Skin epidermis (tissue), 12 donors: ENCODE measurements around the gene ARRB1.

Source experiments
- H3K27ac ChIP-seq, 21 experiments: fragments of 200-600 bp; sonication (generic) in 11 of 21; one replicate each; pipeline ENCODE4 v1.5.0; 2020; ENCODE audit warnings: mild to moderate bottlenecking in 3 of 21, inconsistent platforms in 2 of 21, moderate library complexity in 2 of 21
- H3K4me3 ChIP-seq, 7 experiments: fragments of 200-600 bp; sonication (generic) in 2 of 7; one replicate each; pipeline ENCODE4 v1.5.0; 2020; ENCODE audit warnings: inconsistent platforms in 2 of 7, mild to moderate bottlenecking in 2 of 7, moderate library complexity in 1 of 7

ARRB1 gene

DNA sequence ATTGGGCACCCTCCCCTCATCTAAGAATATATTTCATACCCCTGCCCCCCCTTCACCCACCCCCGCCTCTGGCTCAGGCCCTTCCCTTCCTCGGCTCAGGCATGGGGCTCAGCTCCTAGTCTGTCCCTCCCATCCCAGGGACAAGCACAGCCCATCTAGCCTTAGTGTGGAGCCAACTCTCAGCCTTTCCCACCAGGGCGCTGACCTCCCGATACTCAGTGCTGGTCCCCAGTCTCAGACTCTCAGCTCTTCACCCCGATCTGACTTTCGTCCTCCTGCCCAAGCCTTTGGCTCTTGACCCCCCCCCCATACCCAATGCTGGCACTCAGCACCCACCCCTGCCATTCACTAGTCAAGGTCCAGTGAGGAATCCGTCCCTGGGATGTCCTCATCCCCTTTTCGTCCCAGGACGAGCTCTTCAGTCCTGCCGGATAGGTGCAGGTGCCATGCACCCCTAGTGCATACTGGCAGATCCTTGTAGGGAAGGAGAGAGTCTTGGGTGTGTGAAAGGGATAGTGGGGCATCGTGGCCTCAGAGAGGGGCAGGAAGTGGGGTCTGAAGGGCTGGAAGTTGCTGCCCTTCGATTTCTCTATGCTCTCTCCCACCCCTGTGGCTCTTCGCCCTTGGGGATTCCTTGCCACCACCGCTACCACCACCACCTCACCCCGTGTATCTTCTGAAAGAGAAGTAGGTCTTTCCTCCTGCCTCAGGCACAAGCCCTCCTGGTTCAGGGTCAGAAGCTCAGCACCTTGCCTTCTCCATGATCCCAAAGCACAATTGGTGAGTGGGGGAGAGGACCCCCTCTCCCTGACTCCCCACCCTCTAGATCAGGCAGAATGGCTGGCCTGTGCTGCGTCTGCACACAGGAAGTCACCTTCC lies 108.5 kb downstream of the ARRB1 start:
- Histone ChIP-seq H3K27ac (no peak overlapping the region), H3K4me3 (no peak overlapping the region)

DNA sequence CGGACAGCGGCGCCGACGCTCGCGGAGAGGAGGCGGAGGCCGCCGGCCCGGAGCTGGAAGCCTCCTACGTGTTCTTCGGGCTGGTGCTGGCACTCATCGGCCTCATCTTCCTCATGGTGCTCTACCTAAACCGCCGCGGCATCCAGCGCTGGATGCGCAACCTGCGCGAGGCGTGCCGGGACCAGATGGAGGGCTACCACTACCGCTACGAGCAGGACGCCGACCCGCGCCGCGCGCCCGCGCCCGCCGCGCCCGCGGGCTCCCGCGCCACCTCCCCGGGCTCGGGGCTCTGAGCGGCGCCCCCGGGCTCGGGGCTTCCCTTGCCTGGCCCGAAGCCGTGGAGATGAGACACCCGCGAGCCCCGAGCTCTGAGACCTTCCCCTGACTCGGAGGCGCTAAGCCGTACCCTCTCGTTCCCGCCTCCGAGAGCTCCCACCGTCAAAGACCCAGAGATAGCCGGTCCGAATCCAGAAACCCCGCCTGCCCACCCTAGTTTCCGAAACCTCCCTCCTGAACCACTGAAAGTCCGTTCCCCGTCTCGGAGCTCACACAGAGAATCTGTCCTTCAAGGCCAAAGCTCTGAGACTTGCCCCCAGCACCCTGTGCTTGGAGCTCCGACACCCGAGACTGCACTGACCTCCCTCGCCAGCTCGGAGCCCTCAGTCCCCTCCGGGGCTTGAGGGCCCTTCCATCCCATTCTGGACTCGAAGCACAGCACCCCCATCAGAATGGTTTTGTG lies 109.4 kb downstream of the ARRB1 start:
- no peak overlapping the region for H3K27ac ChIP-seq
- H3K4me3 ChIP-seq, result peak overlapping the region in 5 of 7 experiments; percentile 20 to 52 (median 33)

DNA sequence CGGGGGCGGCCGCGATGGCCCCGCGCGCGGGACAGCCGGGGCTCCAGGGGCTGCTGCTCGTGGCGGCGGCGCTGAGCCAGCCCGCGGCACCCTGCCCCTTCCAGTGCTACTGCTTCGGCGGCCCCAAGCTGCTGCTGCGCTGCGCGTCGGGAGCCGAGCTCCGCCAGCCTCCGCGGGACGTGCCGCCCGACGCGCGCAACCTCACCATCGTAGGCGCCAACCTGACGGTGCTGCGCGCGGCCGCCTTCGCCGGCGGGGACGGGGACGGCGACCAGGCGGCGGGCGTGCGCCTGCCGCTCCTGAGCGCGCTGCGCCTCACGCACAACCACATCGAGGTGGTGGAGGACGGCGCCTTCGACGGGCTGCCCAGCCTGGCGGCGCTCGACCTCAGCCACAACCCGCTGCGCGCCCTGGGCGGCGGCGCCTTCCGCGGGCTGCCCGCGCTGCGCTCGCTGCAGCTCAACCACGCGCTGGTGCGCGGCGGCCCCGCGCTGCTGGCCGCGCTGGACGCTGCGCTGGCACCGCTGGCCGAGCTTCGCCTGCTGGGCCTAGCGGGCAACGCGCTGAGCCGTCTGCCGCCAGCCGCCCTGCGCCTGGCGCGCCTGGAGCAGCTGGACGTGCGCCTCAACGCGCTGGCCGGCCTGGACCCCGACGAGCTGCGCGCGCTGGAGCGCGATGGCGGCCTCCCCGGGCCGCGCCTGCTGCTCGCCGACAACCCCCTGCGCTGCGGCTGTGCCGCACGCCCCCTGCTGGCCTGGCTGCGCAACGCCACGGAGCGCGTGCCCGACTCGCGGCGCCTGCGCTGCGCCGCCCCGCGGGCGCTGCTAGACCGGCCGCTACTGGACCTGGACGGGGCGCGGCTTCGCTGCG lies 110.2 kb downstream of the ARRB1 start:
- H3K27ac ChIP-seq, result no peak overlapping the region
- H3K4me3 ChIP-seq, result peak overlapping the region; percentile 1 to 52 (median 33)

DNA sequence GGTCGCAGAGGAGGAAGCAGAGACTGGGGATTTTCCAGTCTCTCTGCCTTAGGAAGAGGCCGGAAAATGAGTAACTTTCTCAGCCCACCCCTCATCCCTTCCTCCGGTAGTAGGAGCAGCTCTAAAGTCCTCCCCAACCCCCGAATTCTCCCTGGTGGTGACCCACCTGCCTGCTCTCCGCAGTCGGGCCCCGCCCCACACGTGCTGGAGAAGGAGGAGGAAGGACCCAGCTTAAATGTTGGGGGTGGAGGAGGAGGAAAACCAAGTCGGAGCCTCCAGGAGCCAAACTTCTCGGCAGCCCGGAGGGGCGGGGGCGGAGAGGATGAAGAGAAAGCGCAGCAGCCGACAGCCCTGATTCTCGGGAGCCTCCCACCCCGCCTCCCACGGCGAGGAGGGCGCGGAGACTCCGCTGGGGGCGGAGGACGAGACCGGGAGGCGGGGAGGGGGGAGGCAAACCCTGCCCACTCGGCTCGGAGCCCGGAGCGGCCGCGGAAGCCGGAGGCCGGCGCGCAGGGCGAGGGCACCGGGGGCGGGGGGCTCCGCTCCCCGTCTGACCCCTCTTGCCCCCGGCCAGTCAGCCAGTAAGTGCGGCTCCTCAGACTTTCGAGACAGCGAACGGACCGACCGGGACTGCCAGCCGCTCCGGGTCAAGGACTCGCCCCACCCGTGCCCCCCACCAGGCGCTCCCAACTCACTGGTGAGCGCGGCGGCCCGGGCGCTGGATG lies 111.0 kb downstream of the ARRB1 start, which contains the start of gene TPBGL:
TSS of gene TPBGL (plus strand) at position 464 of the 725 bp plus-strand sequence. CDS start 276 bp downstream, outside the sequence.
- Histone ChIP-seq H3K27ac (no peak within 1 kb of the TSS), H3K4me3 (peak within 1 kb of the TSS; percentile 1 to 52 (median 33))

DNA sequence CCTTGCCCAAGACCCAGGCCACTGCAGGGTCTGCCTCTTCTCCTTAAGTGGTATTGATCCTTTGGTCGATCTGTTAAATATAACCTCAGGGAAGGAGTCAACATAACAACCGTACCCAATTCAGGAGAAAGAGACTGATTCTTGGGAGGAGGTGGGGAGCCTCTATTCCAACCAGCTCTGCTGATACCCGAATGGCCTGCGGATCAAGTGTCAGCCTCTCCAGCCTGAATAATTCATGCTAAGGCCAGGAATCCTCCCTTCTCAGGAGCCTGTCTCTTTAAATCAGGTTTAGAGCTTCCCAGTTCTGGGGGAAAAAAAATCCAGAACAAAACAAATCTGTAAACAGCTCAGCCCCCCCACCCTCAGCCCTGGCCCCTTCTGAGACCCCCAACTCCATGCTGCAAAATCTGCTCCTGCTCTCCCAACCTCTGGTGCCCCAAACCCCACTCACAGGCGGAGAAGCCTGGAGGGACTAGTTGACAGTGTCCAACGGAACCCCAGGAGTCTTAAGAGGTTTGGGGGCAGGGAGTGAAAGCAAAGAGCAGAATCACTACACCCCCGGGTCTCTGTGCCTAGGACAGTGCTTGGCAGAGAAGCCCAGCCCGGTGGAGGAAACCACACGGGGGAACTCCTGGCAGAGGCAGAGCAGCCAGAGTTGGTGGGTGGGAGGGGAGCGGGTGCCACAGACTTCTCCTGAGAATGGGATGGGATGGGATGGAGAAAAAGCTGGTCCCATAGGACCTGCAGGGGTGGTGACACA lies 111.8 kb downstream of the ARRB1 start:
- H3K4me3 ChIP-seq, result no peak overlapping the region

DNA sequence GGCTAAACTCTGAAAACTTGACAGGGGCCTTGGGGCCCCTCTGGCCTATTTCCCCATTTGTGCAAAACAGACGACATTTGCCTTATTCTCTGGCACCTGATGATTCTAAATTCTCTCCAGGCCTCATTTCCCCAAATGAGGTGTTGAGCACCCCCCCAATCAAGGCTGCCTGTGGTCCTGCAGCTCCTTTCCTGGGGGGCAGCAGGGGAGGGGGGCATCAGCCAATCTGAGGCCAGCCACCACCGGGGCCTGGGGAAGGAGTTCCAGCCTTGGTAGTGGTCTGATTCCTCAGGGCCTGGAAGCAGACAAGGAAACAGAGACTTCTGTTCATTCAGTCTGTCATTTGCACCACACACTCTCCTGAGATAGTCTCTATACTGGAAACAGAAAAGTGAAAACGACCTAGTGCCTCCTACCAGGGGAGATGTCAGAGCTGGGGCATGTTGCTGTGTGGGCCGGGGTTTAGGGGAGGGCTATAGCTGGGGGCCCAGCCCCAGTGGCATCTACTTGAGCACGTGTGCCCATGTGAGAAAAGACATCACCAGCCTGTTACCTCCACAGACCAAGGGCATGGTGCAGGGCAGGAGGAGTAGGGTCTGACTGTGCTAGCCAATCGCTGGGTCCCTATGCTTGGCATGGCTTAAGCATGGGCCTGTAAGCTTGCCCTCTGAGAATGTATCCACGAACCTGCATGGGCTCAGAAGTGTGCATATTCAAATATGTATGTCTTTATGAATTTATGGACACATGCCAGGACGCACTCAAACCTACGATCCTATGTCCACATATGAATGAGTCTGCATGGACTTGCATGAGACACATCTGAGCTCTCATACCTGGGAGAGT lies 112.6 kb downstream of the ARRB1 start:
- no peak overlapping the region for H3K27ac ChIP-seq
- H3K4me3 ChIP-seq, result no peak overlapping the region

More for the DNA sequence above, 111.8 kb downstream of the ARRB1 start:
- H3K27ac ChIP-seq, result no peak overlapping the region

DNA sequence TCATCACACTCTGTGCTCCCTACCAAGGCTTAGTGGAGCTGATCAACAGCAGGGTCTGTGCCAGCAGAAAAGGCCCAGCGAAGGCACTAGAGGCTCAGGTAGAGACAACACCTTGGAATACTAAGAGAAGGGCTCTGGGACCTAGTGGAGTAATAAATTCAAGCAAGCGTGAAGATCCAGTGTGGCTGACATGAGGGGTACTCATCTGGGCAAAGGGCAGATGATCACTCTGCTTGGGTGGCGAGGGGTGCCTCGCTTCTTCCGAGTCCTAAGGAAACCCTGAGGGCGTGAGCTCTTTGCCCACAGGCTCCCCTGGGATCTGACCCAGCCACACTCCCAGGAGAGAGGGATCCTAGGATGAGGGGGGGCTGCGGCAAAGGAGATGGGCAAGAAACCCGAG lies 114.4 kb downstream of the ARRB1 start:
- Histone ChIP-seq H3K27ac (no peak overlapping the region), H3K4me3 (no peak overlapping the region)

DNA sequence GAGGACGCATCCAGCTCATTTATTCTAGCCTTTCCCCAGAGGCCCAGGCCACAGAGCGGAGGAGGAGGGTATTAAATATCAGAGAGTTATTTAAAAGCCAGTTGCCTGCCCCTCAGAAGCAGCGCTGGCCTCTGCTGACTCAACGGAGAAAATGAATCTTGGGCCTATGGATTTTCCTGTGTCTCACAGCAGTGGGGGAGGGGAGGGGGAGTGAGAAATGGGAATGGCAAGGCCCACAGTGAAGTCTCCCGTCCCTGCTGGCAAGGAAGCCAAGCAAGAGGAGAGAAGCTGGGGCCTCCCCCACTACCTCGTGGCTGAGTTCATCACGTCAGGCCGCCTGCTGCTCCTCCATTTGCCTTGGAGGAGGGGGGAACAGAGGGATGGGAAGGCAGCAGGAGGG lies 115.4 kb downstream of the ARRB1 start:
- no peak overlapping the region for H3K27ac ChIP-seq
- no peak overlapping the region for H3K4me3 ChIP-seq

DNA sequence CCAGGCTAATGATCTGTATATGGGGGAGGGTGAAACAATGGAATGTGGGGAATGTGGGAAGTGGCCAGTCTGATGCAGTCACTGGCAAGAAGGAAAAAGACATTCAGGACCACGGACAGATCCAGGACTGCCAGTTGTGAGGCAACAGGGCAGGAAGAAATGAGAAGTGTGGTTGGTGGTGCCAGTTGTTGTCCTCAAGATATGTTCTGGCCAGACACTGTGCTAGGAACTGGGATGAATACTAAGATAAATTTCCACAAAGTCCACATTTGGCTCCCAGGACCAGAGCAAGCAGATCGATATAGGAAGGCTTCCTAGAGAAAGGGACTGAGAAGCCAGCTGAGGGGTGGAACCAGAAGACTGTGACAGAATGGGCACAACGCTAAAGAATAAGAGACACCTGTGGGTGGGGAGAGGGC lies 117.7 kb downstream of the ARRB1 start:
- Histone ChIP-seq H3K4me3 (no peak overlapping the region), H3K27ac (no peak overlapping the region)

DNA sequence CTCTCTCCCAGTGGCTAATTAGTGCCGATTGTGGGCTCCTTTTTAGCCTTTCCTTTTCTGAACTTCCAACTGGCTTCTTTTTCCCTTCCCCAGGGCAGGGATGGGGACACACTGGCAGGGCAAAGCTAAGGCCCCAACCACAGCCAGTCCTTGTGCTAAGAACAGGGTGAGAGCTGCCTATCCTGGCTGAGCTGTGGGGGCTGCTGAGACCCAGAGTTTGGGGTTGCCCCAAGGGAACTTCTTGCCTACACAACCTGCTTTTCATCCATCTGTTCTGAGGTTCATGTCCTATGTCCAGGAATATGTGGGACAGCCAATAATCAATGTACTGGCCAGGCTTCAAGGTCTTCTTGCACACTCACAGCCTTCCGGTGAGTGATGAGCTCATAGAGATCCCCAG lies 120.8 kb downstream of the ARRB1 start:
- no peak overlapping the region for H3K27ac ChIP-seq
- H3K4me3 ChIP-seq, result no peak overlapping the region

DNA sequence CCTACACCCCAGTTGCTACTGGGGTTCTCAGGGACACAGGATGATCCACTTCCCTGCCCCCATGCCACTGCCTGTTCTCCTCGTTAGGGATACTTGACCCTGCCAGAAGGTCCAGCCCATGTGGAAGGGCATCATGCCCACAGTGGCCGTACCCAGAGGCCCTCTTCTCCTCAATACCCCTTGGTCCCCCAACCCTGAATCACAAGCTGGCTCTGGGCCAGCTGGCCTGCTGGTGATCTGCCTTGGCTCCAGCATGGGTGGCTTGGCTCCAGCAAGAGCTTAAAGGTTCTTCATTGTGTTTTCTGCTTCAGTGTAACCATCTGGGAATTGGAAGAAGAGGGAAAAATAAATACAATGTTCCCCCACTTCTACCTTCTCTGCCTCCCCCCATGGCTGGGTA lies 122.0 kb downstream of the ARRB1 start:
- Histone ChIP-seq H3K27ac (no peak overlapping the region), H3K4me3 (no peak overlapping the region)

DNA sequence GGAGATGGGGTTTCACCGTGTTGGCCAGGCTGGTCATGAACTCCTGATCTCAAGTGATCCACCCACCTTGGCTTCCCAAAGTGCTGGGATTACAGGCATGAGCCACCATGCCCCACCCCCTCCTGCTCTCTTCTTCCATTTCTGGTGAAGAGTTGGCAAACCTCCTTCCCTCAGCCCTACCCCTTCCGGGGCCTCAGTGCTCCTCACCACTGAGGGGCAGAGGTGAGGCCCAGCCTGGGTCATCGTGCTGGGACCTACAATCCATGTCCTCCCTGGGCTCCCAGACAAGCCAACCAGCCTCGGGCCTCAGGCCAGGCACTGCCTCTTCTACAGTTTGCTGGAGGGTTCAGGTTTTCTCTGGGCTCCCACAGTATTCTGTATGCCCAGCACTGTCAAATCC lies 125.7 kb downstream of the ARRB1 start:
- H3K4me3 ChIP-seq, result no peak overlapping the region
- no peak overlapping the region for H3K27ac ChIP-seq

DNA sequence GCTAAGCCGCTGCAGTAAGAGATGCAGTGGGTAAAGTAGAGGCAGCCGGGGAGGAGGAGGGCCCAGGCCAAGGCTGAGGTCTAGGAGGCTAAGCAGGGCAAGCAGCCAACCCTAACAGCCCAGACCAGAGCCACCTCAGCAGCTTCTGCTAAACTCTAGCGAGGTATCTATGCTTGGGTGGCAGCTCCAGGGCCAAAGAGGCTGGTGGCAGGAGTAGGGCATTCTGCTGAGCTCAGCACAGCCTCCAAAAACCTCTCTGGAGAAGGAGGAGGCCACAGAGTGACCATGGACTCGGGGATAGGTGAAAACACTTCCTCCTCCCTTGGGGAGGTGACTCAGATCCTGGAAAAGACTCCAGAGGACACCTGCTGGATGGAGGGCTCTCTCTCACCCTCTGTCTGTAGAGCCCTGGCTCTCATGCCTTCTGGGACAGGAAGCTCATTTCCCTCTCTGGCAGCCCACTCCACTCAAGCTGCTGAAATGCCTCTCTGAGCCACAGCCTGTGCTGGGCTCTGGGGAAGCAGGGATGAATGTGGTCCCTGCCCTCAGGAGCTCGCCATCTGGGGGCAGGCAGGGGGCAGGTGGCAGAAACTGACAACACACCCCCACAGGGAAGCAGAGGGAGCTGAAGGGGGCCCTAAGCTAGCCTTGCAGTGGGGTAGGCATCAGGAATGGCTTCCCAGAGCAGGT lies 127.4 kb downstream of the ARRB1 start:
- H3K27ac ChIP-seq, result no peak overlapping the region
- no peak overlapping the region for H3K4me3 ChIP-seq

DNA sequence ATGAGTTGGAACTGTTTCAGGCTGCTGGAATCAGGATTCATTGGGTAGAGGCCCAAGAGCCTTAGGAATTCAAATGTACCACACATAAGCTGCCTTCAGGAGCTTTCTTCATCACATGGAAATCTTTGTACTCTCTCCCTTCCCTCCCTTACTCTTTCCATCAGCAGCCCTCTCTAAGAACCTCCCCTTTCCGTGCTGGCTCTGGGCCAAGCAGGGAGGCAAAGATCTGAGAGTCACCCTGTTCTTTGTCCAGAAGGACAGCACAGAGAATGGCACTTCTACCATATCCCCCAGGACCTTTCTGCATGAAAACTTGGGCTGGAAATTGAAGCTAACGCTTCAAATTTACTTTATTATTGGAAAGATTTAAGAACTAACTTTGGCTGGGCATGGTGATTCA lies 131.6 kb downstream of the ARRB1 start:
- Histone ChIP-seq H3K4me3 (no peak overlapping the region), H3K27ac (no peak overlapping the region)

DNA sequence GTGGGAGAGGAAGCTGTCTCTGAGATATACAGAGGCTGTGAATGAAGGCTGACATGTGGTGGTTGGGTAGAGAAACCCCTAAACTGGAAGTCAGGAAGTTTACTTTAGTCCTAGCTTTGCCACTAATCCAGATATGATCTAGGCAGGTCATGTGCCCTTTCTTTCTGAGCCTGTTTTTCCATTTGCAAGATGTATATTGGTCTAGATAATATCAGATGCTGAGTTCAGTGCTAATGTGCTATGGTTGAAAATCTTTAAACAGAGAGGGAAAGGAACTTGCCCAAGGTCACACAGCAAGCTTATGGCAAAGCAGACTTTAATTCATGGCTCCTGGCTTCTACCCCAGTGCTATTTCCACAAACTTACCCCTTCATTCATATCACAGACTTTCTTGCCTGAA lies 136.6 kb downstream of the ARRB1 start:
- Histone ChIP-seq H3K4me3 (no peak overlapping the region), H3K27ac (no peak overlapping the region)

DNA sequence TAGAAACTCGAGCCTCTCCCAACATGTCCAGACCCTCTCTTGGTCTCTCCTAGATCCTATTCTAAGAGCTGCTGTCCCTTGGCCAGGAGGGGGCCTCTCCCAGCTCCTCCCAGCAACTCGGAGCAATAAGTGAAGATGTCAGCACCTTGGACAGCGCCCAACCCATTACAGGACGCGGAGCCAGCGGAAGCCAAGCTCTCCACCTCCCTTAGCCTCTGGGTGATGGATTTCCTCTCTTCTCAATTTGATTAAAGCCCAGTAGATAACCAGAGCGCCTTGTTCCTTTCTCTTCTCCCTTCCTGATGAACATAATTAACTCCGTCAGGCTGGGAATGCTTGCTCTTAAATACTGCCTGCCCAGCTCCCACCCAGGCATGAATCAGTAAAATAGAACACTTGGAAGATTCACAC lies 137.0 kb downstream of the ARRB1 start:
- Histone ChIP-seq H3K4me3 (no peak overlapping the region), H3K27ac (no peak overlapping the region)
